Thyroid gland (tissue), 4 donors: ENCODE results near the gene CBLC. TPM values are rescaled to one million over a fixed set of nuclear protein-coding genes. Genes with fewer than 3 reads are reported as not detected.

Experiments used
- DNase-seq, 2 donors: peaks; one replicate each; pipeline ENCODE4 v3.0.0-alpha.2; 2019
- H3K27ac ChIP-seq, 3 donors: fragments of 200-600 bp; sonication (generic); 1 replicate in 2 of 3; 2 replicates in 1 of 3; pipeline ENCODE4 v1.5.1; 2016 to 2019; ENCODE audit warnings: mild to moderate bottlenecking in 1 of 3, moderate library complexity in 1 of 3
- H3K27me3 ChIP-seq: fragments of 200-600 bp; sonication (generic); one replicate; pipeline ENCODE4 v1.5.1; 2019
- H3K36me3 ChIP-seq, 2 donors: fragments of 200-600 bp; sonication (generic); one replicate each; pipeline ENCODE4 v1.5.1; 2016 to 2019
- H3K4me1 ChIP-seq, 2 donors: fragments of 200-600 bp; sonication (generic); one replicate each; pipeline ENCODE4 v1.5.1; 2017 to 2019
- H3K4me3 ChIP-seq, 3 donors: fragments of 200-600 bp; sonication (generic); replicated peaks in 1 of 3; 1 replicate in 2 of 3; 2 replicates in 1 of 3; pipeline ENCODE4 v1.5.1; 2016; ENCODE audit warnings: mild to moderate bottlenecking in 1 of 3
- H3K9me3 ChIP-seq: fragments of 200-600 bp; sonication (generic); one replicate; pipeline ENCODE4 v1.5.1; 2017
- POLR2A ChIP-seq, 2 donors: fragments of 450-650 bp; IDR thresholded peaks; one replicate each; pipeline ENCODE4 v1.6.1; 2017; ENCODE audit warnings: antibody characterized with exemption in 2 of 2, mild to moderate bottlenecking in 2 of 2, moderate library complexity in 1 of 2
- WGBS, 2 donors: methylation state at CpG; one replicate each; pipeline ENCODE4 v1.1.5; 2017; 5-methylcytosine and 5-hydroxymethylcytosine counted together
- intact Hi-C: fragments of 100-400 bp; cut with DNase I; formaldehyde crosslinking; loops from one replicate; pipeline ENCODE4 v1.15.1; 2023
- total RNA-seq, 4 donors: library from RNA; depleted of rRNA; stranded (reverse); fragments of >200 nt; gene quantifications; one replicate each; pipeline ENCODE4 v1.2.3, GENCODE V29; 2016
- TF ChIP-seq, protein P1 (sequence below), 6 experiments: fragments of 200-600 bp in 3 of 6; fragments of 450-650 bp in 3 of 6; sonication (generic) in 3 of 6; IDR thresholded peaks; one replicate each; pipeline ENCODE4 v1.5.1; 2016 to 2019; ENCODE audit warnings: antibody characterized with exemption in 6 of 6, mild to moderate bottlenecking in 2 of 6, inconsistent platforms in 1 of 6, moderate library complexity in 1 of 6

The CBLC gene
- total RNA-seq, 4 donors from 2014 or later = 2.0 to 5.6 (median 3.1) TPM

DNA sequence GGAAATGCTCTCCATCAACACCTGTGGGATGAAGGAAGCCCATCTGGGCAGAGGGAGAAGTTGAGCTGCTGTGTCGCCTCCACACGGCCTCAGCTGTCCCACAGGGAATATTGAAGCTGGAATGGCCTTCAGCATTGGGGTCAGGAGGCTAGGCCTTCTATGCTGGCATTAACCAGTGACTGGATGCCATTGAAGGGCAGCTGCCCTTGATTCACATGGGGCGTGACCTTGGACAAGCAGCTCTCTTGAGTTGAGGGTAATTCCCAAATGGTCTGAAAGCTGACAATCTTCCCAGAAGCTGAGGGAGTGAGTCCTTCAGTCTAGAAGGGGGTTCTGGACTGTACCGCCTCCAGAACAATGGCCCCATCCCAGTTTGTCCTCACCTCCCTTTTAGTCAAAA is 22.5 kb upstream of the CBLC start:
- TF ChIP-seq, protein P1, sequence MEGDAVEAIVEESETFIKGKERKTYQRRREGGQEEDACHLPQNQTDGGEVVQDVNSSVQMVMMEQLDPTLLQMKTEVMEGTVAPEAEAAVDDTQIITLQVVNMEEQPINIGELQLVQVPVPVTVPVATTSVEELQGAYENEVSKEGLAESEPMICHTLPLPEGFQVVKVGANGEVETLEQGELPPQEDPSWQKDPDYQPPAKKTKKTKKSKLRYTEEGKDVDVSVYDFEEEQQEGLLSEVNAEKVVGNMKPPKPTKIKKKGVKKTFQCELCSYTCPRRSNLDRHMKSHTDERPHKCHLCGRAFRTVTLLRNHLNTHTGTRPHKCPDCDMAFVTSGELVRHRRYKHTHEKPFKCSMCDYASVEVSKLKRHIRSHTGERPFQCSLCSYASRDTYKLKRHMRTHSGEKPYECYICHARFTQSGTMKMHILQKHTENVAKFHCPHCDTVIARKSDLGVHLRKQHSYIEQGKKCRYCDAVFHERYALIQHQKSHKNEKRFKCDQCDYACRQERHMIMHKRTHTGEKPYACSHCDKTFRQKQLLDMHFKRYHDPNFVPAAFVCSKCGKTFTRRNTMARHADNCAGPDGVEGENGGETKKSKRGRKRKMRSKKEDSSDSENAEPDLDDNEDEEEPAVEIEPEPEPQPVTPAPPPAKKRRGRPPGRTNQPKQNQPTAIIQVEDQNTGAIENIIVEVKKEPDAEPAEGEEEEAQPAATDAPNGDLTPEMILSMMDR (IDR thresholded peaks at IDR 0.05) = no peak
- no peak for TF ChIP-seq POLR2A (IDR thresholded peaks at IDR 0.05)
- Histone ChIP-seq H3K27me3 (no peaks in the 10 kb centered on the region), H3K27ac (peak overlapping the region; percentile 81 to 97 (median 96)), H3K4me3 (no peak overlapping the region), H3K9me3 (no peaks in the 10 kb centered on the region), H3K36me3 (peaks cover 30 to 47% of the 10 kb centered on the region in 2 donors), H3K4me1 (peaks cover 41 to 75% of the 10 kb centered on the region in 2 donors)
- DNase-seq = no peak
- WGBS, 2 donors = 72% methylated on average over 4 of the region's 4 CpGs; no CpG with 5 or more reads in 1 of the 2 donors
- intact Hi-C loops = loop anchor here (5.0 kb wide), 1 partner anchor 33 kb away; no protein-coding TSS in a partner anchor

DNA sequence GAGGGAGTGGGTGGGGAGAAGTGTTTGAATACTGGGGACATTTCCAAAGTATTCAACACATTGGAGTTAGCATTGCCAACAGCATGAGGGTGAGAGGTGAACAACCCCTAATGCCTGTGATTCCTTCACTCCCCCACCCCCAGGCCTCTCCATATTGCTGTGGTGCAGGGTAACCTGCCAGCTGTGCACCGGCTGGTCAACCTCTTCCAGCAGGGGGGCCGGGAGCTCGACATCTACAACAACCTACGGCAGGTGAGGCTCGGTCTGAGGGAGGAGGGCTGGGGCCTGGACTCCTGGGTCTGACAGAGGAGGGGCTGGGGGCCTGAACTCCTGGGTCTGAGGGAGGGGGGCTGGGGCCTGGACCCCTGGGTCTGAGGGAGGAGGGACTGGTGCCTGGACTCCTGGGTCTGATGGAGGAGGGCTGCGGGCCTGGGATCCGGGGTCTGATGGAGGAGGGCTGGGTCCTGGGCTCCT is 21.6 kb upstream of the CBLC start:
- intact Hi-C loops = loop anchor here (5.0 kb wide), 1 partner anchor 34 kb away; no protein-coding TSS in a partner anchor

DNA sequence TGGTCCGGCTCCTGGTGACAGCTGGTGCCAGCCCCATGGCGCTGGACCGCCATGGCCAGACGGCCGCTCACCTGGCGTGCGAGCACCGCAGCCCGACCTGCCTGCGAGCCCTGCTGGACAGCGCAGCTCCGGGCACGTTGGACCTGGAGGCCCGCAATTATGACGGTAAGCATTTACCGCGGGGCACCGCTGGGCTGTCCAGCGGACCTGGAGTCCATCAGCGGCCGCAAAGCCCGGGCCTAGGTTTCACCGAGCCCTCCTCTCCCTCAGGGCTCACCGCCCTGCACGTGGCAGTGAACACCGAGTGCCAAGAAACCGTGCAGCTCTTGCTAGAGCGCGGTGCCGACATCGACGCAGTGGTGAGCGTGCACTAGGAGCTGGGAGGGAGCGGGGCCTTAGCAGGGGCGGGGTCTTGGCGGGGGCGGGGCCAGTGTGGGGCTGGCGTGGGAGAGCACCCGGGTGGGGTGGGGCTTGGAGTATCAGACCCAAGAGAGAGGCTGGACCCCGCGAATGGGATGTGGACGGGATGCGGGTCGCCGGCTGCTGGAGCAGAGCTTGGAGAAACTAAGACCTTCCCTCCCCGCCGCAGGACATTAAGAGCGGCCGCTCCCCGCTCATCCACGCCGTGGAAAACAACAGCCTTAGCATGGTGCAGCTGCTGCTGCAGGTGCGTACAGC is 20.5 kb upstream of the CBLC start:
- peaks cover 28 to 44% of the 10 kb centered on the region in 2 donors for H3K36me3 ChIP-seq
- H3K4me1 ChIP-seq = peaks cover 31 to 58% of the 10 kb centered on the region in 2 donors
- intact Hi-C loops = loop anchor here (5.0 kb wide), 1 partner anchor 35 kb away; no protein-coding TSS in a partner anchor
- TF ChIP-seq, protein P1 (IDR thresholded peaks at IDR 0.05) = no peak
- no peak for TF ChIP-seq POLR2A (IDR thresholded peaks at IDR 0.05)
- H3K27me3 ChIP-seq = no peaks in the 10 kb centered on the region
- H3K27ac ChIP-seq = peak overlapping the region; percentile 55 to 96 (median 81)
- no peak overlapping the region for H3K4me3 ChIP-seq
- WGBS, 2 donors = 64 to 89% methylated on average over 12 to 42 of the region's 53 CpGs
- H3K9me3 ChIP-seq = no peaks in the 10 kb centered on the region
- peak in 1 of 2 donors; percentile 37 for DNase-seq

More for the DNA sequence above, 21.6 kb upstream of the CBLC start:
- H3K4me1 ChIP-seq = peaks cover 32 to 66% of the 10 kb centered on the region in 2 donors
- H3K9me3 ChIP-seq = no peaks in the 10 kb centered on the region
- TF ChIP-seq, protein P1 (IDR thresholded peaks at IDR 0.05) = no peak
- no peak for TF ChIP-seq POLR2A (IDR thresholded peaks at IDR 0.05)
- DNase-seq = no peak
- peak overlapping the region in 2 of 3 donors; percentile 81 to 96 for H3K27ac ChIP-seq
- no peaks in the 10 kb centered on the region for H3K27me3 ChIP-seq
- H3K4me3 ChIP-seq = no peak overlapping the region
- 89 to 95% methylated on average over 4 to 7 of the region's 7 CpGs for WGBS, 2 donors
- H3K36me3 ChIP-seq = peaks cover 30 to 52% of the 10 kb centered on the region in 2 donors

DNA sequence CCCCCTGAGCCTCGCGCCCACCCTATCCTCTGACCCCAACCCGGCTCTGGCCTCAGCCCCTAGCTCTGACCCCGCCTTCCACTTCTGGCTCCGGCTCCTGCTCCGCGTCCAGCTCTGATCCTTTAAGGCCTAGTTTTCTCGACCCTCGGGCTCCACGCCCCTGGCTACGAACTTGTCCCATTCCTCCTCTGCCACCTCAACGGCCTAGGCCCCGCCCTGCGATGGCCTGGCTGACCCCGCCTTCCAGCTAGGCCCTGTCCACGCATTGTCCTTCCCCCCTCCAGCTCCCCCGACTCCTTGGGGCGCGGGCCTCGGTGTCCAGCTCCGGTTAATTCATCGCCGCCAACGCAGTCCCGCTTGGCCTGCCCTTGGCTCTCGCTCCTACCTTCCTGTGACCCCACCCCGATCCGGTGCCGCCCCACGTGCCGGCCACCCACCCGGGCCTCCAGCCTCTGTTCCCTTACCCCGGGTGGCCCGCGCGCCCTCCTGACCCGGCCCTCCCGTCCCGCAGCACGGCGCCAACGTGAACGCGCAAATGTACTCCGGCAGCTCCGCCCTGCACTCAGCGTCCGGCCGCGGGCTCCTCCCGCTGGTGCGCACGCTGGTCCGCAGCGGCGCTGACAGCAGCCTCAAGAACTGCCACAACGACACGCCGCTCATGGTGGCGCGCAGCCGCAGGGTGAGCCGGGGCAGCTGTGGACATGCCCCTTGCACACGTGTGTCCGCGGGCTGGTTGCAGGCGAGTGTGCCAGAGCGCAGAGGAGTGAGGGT is 19.8 kb upstream of the CBLC start:
- TF ChIP-seq, protein P1 (IDR thresholded peaks at IDR 0.05) = peak in 1 of 6 experiments; percentile 12
- TF ChIP-seq POLR2A (IDR thresholded peaks at IDR 0.05) = no peak
- Histone ChIP-seq H3K27me3 (no peaks in the 10 kb centered on the region), H3K4me3 (peak overlapping the region in 1 of 3 donors; percentile 8), H3K36me3 (peaks cover 28 to 39% of the 10 kb centered on the region in 2 donors), H3K27ac (peak overlapping the region; percentile 51 to 96 (median 55)), H3K4me1 (peaks cover 28 to 51% of the 10 kb centered on the region in 2 donors), H3K9me3 (no peaks in the 10 kb centered on the region)
- peak; percentile 57 to 66 for DNase-seq
- WGBS, 2 donors = 44 to 53% methylated on average over 51 to 67 of the region's 68 CpGs
- intact Hi-C loops = loop anchor here (5.0 kb wide), 1 partner anchor 36 kb away; no protein-coding TSS in a partner anchor
